AG09309 (cell line): Measurements from ENCODE around the gene SORCS1.

ENCODE experiments used
- DNase-seq: peaks from one replicate; pipeline ENCODE4 v3.0.0-alpha.2; 2010; ENCODE audit warnings: low read depth
- H3K4me3 ChIP-seq: 2 replicates; pipeline ENCODE4 v1.5.1; 2011; ENCODE audit warnings: mild to moderate bottlenecking, low read depth, low read length, moderate library complexity; ENCODE audit not compliant: control insufficient read depth
- CTCF ChIP-seq: IDR thresholded peaks from 2 replicates; pipeline ENCODE4 v1.5.1; 2011; ENCODE audit warnings: mild to moderate bottlenecking, low read depth, low read length, inconsistent platforms; ENCODE audit not compliant: insufficient read depth, control insufficient read depth; ENCODE audit errors: missing control alignments

Gene SORCS1

GRCh38 chr10:107164992-107165391 lies 486 bp upstream of the SORCS1 start:
- H3K4me3 ChIP-seq: no peak overlapping the region
- DNase-seq: no peak
- no peak for TF ChIP-seq CTCF

- no peak for TF ChIP-seq CTCF
- no peak overlapping the region for H3K4me3 ChIP-seq
- no peak for DNase-seq
Observed at GRCh38 chr10:107163076-107163855, 1.2 kb downstream of the SORCS1 start.

DNA sequence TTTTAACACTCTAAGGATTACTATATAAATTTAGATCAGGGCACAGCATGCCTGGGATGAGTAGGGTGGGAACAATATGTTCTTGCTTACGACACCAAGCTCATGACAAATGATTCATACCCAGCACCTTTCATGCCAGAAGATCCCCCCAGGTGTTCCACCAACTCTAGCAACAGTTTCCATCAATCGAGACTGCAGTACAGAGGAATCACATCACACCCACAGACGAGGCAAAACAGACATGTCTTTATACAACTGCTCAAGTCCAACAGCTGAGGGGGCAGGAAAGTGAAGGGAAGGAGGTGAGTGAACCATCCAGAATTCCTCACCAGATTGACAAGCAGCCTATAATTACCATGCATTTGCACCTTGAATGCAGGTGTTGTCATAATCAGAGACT lies 3.6 kb downstream of the SORCS1 start:
- H3K4me3 ChIP-seq: no peak overlapping the region
- DNase-seq: no peak
- no peak for TF ChIP-seq CTCF

GRCh38 chr10:107159871-107160270 lies 4.6 kb downstream of the SORCS1 start:
- TF ChIP-seq CTCF: no peak
- no peak overlapping the region for H3K4me3 ChIP-seq

GRCh38 chr10:107157071-107157470 lies 7.4 kb downstream of the SORCS1 start:
- H3K4me3 ChIP-seq: no peak overlapping the region
- no peak for DNase-seq
- no peak for TF ChIP-seq CTCF

More at GRCh38 chr10:107159871-107160270, 4.6 kb downstream of the SORCS1 start:
- no peak for DNase-seq

GRCh38 chr10:107152087-107152486 lies 12.4 kb downstream of the SORCS1 start:
- H3K4me3 ChIP-seq: no peak overlapping the region

More at GRCh38 chr10:107152087-107152486, 12.4 kb downstream of the SORCS1 start:
- TF ChIP-seq CTCF: no peak
- DNase-seq: no peak
